SW 1271 (cell line): Measurements from ENCODE around the gene EIF4E2.
A peak's percentile ranks its signal among the peaks of the same experiment; 100 is the strongest.

Experiments
- DNase-seq, 2 experiments: peaks; one replicate each; lab custom pipeline; 2025; lab: John Stamatoyannopoulos, UW

EIF4E2 gene, protein sequence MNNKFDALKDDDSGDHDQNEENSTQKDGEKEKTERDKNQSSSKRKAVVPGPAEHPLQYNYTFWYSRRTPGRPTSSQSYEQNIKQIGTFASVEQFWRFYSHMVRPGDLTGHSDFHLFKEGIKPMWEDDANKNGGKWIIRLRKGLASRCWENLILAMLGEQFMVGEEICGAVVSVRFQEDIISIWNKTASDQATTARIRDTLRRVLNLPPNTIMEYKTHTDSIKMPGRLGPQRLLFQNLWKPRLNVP

DNA sequence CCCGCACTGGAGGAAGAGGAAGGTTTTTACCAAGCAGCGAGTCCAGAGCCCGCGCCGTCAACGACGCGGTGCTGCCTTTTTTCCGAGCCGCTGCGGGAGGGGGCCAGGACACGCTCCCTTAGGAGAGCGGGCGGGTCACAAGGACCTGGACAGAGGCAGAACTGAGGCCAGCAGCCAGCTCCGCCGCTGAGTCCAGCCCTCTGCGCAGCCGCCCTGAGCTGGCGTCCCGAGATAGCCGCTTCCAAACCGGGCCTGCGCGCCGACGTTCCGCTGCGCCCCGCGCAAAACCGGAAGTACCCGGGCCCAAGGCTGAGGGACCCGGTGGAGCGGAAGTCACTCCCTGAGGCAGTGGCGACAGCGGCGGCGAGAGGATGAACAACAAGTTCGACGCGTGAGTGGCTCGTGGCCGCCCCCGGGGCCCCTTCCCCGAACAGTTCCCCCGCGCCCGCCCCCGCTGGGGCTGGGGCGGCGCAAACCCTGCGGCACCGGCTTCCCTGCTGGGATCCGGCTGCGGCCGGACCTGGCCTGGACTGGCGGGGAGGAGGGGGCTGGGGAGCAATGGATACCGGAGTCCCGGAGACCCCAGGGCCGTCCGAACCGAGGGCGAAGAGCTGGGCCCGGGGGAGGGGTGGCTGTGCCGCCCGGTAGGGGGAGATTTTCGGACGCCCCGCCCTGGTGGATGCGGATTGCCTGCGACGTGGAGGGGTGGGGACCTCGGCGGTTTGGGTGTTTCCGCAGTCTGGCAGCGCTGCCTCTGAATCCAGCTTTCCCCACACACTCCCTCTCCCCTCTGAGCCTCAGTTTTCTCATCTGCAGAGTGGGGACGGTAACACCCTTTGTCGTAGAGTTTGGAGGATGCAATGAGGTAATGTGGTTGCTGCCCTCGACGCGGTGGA is at the start of gene EIF4E2, which contains the start of gene TIGD1:
EIF4E2 (plus strand) TSS at position 336 of the 896 bp plus-strand sequence; CDS start at position 372, 36 bp downstream.
TIGD1 (minus strand) TSS at position 204 of the 896 bp plus-strand sequence. CDS start 675 bp downstream, outside the sequence.
- DNase-seq = peak; percentile 71 to 89

DNA sequence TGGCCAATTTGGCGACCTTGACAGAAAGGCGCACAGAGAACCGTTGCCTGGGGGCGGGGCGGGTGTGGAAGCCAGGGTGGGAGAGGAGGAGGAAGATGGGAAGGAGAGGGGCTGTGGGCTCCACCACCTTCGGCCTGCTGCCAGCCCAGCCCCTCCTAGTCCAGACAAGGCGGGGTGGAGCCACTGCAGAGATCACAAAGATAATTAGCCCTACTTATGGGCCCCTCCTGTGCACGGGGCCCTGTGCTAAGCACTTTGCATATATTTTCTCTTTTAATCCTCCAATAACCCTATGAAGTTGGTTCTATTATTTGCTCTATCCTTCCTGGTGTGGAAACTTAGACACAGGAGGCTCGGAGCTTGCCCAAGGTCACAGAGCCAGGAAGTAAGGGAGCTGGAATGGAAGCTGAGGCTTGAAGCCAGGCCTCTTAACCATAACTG is 49.1 kb upstream of the EIF4E2 start:
- no peak for DNase-seq

DNA sequence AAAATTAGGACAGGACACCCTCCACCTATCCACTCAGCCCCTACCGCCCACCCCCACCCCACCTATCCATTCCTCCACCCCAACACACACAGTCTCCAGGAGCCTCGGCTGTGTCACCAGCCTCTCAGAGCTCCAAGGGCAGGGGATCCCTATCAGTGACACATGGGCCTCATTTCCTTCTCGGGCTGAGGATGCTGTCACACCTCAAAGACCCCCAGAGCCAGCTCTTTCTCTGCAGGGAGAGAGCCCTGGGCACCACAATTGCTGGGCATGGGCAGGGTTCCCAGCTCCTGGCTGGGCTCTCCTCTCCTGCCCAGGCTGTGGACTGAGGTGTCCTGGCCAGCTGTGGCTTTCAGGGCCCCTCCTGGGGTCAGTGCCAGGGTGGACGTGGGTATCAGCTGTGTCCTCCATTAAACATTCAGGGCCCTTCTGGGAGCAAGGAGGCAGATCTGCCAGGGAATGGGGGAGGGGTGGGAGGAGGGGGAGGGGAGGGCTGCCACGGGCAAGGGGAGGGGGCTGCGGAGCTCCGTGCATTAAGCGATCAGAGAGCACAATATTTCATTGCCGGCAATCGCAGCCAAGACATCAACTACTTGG is 48.6 kb upstream of the EIF4E2 start:
- DNase-seq = no peak

DNA sequence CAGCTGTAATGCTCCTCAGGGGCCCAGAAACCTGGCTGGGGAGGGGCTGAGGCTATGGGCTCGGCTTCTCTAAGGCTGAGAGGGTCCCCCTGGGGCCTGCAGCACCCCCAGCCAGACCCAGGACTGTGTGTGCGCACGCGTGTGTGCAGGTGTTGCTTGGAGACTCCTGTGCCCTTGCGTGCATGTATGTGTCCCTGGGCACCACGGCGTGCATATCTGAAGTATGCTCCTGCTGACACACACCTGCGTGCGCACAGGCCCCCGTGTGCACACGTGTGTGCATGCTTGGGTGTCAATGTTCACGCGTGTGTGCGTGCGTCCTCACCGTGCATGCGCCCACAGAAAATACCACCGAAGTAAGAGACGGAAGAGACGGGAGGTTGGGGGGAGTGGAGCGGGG is 48.0 kb upstream of the EIF4E2 start:
- DNase-seq = no peak

DNA sequence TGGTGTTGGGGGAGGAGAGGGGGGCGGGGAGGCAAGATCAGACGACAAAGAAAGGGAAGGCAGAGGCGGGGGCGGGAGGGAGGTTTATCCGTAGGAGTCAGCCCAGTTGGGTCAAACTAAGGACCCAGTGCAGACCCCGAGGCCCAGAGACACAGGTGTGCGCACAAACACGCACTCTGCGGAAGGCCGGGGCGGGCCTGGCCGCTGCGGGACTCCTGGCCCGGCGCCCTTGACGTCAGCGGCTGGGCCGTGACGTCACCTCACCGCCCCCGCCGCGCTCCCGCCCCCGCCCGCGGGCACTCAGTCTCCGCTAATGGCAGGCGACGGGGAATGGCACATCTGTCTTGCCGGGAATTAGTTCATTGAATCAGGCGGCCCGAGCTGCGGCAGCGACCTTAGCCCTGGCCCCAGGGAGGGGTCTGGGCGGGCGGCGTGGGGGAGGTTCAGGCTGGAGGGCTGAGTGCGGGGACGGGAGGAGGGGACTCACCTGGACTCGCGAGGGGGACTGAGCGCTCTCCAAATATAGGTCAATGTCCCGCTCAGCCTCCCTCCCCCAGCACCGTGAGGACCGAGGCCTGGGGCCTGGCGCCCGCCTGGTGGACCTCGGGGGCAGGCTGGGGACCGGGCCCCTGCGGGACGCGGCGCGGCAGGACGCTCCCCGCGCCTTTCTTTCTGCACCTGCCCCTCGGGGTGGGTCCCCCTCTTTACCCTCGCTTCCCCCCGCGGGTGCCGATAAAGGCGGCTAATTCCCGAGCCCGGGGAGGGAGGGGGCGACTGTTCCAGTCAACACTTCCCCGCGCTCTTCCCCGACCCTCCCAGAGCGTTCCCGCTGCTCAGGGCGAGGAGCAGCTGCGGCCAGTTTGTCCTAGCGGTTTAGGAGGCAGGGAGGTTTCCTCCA is 47.3 kb upstream of the EIF4E2 start:
- no peak for DNase-seq

DNA sequence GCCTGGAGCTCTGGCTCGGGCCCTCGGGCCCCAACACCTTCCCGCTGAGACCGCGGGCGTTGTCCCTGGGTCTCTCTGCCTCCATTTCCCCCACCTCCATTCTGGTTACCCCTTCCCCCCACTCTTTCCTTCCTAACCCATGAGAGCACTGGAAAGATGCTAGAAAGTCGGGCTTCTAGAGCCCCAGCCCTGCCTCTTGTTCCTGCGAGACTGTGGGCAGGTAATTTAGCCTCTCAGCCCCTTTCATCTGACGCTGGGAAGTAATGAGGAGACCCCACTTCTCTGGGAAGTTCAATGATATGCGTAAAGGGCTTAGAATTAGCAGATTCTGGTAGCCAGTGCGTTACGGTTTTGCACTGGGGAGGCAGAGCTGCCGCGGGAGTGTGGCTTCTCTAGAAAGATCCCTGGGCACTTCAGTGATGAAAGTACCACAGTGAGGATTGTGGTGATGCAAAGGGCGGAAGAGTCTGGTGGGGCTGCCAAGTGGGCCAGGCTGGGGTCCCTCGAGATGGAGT is 46.6 kb upstream of the EIF4E2 start:
- no peak for DNase-seq

DNA sequence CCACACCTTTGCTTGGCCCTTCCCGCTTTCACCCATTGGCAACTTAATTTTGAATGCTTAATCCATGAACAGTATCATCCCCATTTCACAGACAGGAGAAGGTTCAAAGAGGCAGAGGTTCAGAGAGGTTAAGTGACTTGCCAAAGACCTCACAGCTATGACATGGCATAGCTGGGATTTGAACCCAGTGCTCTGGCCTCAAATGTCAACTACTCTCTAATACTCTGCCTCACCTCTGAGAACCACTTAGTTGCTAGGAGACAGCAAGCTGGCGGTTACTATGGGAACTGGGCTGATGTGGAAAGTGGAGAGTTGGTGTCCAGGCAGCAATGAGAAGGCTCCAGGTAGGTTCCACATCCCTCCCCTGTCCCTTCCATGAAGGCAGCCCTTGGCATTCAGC is 46.1 kb upstream of the EIF4E2 start:
- DNase-seq = no peak

DNA sequence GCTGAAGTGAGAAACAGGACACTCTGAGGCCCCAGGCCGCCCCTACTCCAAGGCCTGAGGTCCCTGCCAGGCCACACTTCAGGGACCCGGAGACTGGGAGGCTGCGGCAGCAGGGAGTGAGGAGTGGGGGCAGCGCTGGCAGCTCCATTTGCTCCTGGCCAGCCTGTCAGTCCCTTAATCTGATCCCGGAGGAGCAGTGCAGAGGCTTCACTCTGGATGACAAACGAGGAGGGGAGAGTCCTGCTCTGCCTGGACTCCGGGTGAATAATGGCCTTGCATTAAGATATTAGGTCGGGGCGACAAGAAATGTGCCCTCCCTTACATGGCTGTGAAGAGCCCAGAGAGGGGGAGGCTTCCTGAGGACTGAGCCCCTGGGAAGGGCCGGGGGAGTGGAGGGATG is 44.6 kb upstream of the EIF4E2 start:
- DNase-seq = no peak

DNA sequence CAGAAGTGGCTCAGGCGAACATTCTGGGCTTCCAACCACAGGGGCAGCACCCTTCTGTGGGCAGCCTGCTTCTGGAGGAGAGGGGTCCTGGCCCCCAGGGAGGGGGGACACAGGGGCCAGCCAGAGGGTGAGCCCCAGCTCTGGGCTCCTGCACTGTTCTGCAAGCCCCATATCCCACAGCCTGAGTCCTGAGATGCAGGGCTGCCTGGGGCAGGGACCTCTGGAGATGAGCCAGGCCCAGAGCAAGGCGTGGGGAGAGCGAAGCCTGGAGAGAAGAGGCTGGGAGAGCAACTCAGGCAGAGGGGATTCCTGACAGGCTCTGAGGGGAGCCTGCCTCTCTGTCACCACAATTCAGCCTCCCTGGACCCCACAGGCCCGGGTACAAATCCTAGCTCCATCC is 43.8 kb upstream of the EIF4E2 start:
- DNase-seq = no peak

DNA sequence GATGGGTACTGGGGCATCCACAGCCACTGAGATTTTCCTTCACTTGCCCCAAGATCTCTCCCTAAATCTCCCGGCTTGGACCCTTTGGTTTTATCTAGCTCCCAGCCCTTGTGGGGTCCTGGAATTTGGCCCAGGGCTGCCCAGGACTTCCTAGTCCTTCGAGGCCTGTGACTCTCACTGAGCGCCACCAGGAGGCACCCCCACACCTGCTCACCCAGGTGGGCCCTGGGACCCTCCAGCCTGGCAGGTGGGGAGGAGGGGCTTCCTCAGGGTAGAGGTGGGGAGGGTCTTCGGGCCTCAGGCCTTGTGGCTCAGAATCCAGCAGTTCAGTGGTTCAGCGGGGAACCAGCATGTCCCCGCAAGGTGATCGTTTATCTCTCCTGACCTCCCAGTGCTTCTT is 42.2 kb upstream of the EIF4E2 start:
- DNase-seq = no peak

DNA sequence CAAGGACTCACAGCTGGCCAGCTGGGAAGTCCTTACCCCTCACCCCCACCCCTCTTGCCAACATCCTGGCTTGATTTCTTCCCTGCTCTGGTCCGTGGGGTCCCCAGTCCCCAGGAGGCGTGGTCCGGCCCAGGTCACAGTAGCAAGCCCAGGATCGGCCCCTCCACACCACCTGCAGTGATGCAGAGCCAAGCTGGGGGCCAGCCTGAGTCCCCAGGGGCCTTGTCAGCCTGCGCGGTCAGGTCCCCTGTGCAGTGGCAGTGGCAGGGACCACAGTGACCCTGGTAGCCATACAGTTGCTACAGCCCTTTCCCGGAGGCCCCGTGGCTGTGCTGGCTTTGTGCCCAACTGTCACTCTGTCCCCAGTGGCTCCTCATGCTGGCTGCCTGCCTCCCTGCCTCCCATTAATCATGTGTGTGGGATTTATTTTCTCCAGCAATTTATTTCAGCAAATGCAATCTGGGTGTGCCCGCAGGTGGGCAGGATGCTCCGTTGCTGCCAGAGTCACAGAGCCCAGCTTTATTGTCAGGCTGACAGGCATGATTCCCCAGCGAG is 39.1 kb upstream of the EIF4E2 start:
- DNase-seq = no peak

DNA sequence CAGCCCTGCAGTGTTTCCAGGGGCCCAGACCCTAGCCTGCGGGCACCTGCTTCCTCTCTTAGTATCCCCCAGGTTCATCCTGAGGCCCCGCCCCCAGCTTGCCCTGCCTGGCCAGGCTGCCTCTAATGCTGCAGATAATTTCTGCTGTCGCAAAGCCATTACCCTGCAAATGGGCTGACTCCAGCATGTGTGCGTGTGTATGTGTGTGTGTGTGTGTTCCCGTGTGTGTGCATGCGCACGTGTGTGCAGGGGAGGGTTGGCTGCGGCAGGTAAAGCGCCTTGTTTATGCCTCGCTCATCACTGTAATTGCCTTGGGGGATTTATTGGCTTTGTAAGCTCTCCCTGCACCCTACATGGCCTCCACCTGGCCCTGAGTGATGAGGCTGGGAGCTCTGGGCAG is 37.9 kb upstream of the EIF4E2 start:
- no peak for DNase-seq

DNA sequence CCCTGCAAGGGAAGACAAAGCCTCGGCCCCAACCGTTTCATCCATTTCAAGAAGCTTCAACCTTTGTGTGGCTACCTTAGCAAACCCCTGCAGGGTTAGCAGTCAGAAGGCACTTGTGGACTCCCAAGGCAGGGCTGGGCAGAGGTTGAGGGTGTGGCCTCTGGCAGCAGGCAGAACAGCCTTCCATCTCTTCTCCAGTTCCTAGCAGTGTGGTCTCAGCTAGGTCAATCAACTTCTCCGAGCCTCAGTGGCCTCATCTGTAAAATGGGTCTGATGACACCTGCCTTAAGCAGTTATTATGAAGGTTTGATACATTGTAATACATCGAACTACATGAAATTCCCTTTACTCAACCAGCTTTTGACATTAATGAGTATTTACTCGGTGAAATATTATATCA is 37.1 kb upstream of the EIF4E2 start:
- no peak for DNase-seq

DNA sequence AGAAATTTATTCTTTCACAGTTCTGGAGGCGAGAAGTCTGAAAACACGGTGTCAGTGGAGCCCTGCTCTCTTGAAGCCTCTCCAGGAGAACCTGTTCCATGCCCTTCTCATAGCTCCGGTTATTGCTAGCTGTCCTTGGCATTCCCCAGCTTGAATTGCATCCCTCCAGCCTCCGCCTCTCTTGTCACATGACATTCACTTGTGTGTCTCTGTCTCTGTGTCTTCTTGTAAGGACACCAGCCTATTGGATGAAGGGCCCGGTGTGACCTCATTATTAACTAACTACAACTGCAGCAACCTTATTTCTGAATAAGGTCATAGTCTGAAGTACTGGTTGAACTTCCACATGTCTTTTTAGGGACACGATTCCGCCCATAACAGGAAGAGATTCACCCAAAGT is 34.9 kb upstream of the EIF4E2 start:
- DNase-seq = no peak

DNA sequence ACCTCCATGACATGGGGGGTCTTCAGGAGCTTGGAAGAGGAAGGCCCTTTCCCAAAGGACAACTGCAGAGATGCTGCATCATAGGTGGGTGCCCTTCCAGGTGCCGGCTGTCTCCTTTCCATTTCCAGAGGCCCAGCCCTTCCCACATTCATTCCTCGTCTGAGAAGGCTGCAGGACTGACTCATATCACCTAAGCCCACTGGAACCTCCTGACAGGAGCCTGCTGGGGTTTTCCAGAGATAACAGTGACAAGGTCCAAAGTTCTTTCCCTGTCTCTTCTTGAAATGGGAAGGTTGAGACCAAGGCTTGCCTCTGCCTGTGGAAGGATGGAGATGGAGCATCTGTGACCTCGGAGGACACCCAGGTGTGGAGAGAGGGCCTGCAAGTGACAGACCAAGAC is 33.9 kb upstream of the EIF4E2 start:
- no peak for DNase-seq

DNA sequence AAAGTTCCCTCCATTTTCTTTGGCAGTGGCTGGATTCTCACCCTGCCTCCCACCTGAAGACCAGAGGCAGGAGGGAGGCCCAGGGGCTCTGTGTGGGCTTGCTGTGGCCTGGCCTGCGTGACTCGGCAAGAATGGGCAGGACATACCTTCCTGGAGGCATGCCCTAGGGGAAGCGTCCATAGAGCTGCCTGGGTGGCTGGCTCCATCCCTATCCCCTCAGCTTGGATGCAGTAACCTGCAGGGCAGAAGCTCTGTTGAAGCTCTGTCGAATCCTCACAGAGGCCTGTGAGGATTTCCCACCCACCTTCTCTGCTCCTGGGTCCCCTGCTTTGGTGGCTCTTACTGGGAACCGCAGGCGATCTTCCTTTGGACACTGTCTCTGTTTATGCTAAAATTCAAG is 31.6 kb upstream of the EIF4E2 start:
- DNase-seq = no peak

DNA sequence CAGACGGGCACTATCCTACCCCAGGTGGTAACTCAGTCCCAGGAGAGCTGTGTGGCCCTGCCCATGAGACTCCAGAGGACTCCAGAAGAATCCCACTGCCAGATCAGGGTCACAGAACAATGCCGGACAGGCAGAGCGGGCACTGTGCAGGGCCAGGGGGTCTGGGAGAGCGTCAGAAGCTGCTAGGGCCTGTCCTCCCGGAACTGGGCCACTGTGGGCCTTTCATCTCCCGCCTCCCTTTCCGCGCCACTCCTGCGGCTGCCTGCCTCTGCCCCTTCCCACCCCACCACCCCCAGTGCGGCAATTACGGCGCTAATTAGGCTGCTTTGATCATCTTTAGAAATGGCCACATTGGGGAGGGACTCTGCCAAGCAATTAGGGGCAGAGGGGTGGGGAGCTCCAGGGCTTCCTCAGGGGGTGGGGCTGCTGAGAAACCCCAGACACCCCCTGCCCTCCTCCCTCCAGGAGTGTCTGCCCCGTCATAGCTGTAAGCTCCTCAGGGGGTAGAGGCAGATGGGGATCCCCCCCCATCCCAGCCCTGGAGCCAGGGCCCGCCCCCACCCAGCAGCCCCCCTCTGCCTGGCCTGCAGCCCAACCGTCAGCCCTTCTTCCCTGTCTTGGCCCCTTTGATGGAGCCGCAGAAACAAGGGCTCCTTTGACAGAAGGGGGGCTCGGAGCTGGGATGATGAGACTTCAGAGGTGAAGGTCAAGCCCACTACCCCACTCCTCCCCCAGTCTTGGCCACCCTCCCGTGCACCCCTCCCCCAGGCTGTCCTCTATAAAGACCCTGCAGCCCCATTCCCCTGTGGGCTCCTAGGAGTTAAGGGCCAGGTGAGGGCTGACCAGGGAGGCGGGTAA is 30.7 kb upstream of the EIF4E2 start, which contains the start of gene PRSS56:
PRSS56 (plus strand) TSS at position 808 of the 858 bp plus-strand sequence. CDS start 211 bp downstream, outside the sequence.
- DNase-seq = no peak

DNA sequence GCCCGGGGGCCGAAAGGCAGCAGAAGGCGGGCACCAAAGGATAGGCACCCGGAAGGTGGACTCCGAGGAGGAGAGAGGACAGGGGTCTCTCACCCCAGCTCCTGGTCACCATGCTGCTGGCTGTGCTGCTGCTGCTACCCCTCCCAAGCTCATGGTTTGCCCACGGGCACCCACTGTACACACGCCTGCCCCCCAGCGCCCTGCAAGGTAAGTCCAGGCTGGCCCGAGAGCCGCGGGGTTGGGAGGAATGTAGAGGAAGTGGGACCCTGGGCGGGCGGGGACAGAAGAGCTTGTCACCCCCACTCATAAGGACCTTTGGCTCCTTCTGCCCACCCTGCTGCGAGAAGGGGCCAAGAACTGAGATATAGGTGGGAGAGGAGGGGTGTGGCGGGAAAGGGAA is 30.0 kb upstream of the EIF4E2 start:
- no peak for DNase-seq

DNA sequence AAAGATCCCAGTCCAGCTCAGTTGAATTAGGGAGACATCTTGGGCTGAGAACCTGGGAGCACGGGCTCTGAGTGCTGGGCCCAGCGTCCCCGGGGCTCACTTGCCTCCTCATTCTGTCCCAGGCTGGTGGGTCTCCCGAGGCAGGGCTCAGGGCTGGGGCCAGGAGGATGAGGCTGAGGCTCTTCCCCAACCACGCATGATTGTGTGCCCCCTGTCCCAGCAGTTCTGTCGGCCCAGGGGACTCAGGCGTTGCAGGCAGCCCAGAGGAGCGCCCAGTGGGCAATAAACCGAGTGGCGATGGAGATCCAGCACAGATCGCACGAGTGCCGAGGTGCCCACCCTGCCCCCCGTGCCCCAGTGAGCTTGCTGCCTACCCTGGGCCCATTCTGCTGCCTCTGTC is 29.4 kb upstream of the EIF4E2 start:
- DNase-seq = no peak

DNA sequence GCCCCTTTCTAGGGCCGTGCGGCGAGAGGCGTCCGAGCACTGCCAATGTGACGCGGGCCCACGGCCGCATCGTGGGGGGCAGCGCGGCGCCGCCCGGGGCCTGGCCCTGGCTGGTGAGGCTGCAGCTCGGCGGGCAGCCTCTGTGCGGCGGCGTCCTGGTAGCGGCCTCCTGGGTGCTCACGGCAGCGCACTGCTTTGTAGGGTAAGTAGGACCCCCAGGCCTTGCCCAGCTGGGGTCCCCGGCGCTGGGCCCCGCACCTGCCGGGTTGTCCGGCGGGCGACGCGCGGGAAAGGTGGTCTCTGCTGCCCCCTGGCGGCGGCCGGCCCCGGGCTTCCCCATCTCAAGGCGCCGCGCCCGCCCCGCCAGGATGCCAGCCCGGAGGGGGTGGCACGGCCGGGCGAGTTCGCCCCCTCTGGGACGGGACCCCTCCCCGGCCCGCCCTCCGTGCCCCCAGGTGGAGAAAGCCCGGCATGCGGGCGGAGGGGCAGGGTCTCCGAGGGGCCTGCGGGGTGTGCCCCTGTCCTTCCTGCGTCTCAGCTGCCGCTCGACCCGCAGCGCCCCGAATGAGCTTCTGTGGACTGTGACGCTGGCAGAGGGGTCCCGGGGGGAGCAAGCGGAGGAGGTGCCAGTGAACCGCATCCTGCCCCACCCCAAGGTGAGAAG is 28.4 kb upstream of the EIF4E2 start:
- peak in 1 of 2 experiments; percentile 22 for DNase-seq
